ENCODE measurements around the gene AUTS2. TPM values are rescaled to one million over a fixed set of nuclear protein-coding genes. Genes with fewer than 3 reads are reported as not detected.

The AUTS2 gene
- polyA plus RNA-seq, 1 experiment, result 0.54 TPM

GRCh38 chr7:70120851-70121250 lies 522.6 kb downstream of the AUTS2 start:
- no peak for DNase-seq (ENCODE audit: low read depth)
- ChIA-PET CTCF (no interaction called here), POLR2A (no interaction called here)
- Histone ChIP-seq H3K36me3 (ENCODE audit: control insufficient read depth, insufficient read depth, low read length) (no peaks in the 10 kb centered on the region), H3K4me3 (ENCODE audit: low read depth, low read length) (no peak overlapping the region), H3K27me3 (ENCODE audit: control insufficient read depth, insufficient read depth, low read length) (no peaks in the 10 kb centered on the region)
- TF ChIP-seq CTCF (IDR thresholded peaks at IDR 0.05; ENCODE audit: insufficient read depth, low read depth, low read length), result no peak

- CTCF ChIA-PET, result no interaction called here
- no peaks in the 10 kb centered on the region for H3K36me3 ChIP-seq (ENCODE audit: control insufficient read depth, insufficient read depth, low read length)
- no peak overlapping the region for H3K4me3 ChIP-seq (ENCODE audit: low read depth, low read length)
- POLR2A ChIA-PET, result no interaction called here
- TF ChIP-seq CTCF (IDR thresholded peaks at IDR 0.05; ENCODE audit: insufficient read depth, low read depth, low read length), result no peak
- DNase-seq (ENCODE audit: low read depth), result no peak
- no peaks in the 10 kb centered on the region for H3K27me3 ChIP-seq (ENCODE audit: control insufficient read depth, insufficient read depth, low read length)
Observed at GRCh38 chr7:70131817-70132216, 533.5 kb downstream of the AUTS2 start.

GRCh38 chr7:70132226-70132851 lies 534.1 kb downstream of the AUTS2 start:
- ChIA-PET CTCF (no interaction called here), POLR2A (no interaction called here)
- TF ChIP-seq CTCF (IDR thresholded peaks at IDR 0.05; ENCODE audit: insufficient read depth, low read depth, low read length), result no peak
- Histone ChIP-seq H3K4me3 (ENCODE audit: low read depth, low read length) (no peak overlapping the region), H3K27me3 (ENCODE audit: control insufficient read depth, insufficient read depth, low read length) (no peaks in the 10 kb centered on the region), H3K36me3 (ENCODE audit: control insufficient read depth, insufficient read depth, low read length) (no peaks in the 10 kb centered on the region)
- DNase-seq (ENCODE audit: low read depth), result no peak

- ChIA-PET CTCF (no interaction called here), POLR2A (no interaction called here)
- H3K4me3 ChIP-seq (ENCODE audit: low read depth, low read length), result no peak overlapping the region
- H3K36me3 ChIP-seq (ENCODE audit: control insufficient read depth, insufficient read depth, low read length), result no peaks in the 10 kb centered on the region
- no peak for TF ChIP-seq CTCF (IDR thresholded peaks at IDR 0.05; ENCODE audit: insufficient read depth, low read depth, low read length)
- DNase-seq (ENCODE audit: low read depth), result no peak
- no peaks in the 10 kb centered on the region for H3K27me3 ChIP-seq (ENCODE audit: control insufficient read depth, insufficient read depth, low read length)
Observed at GRCh38 chr7:70132852-70133690, 534.8 kb downstream of the AUTS2 start.

- ChIA-PET CTCF (no interaction called here), POLR2A (no interaction called here)
- no peak for TF ChIP-seq CTCF (IDR thresholded peaks at IDR 0.05; ENCODE audit: insufficient read depth, low read depth, low read length)
- H3K36me3 ChIP-seq (ENCODE audit: control insufficient read depth, insufficient read depth, low read length), result no peaks in the 10 kb centered on the region
- DNase-seq (ENCODE audit: low read depth), result no peak
- H3K27me3 ChIP-seq (ENCODE audit: control insufficient read depth, insufficient read depth, low read length), result no peaks in the 10 kb centered on the region
- no peak overlapping the region for H3K4me3 ChIP-seq (ENCODE audit: low read depth, low read length)
Observed at GRCh38 chr7:70134029-70134770, 535.9 kb downstream of the AUTS2 start.

Data from BJ (cell line).